ENCODE results near the gene USP30. TPM values are rescaled to one million over a fixed set of nuclear protein-coding genes. Genes with fewer than 3 reads are reported as not detected.
A peak's percentile ranks its signal among the peaks of the same experiment; 100 is the strongest.

USP30 gene
- total and polyA plus RNA-seq, 8 donors: 3.2 to 41.4 (median 10.9) TPM

DNA sequence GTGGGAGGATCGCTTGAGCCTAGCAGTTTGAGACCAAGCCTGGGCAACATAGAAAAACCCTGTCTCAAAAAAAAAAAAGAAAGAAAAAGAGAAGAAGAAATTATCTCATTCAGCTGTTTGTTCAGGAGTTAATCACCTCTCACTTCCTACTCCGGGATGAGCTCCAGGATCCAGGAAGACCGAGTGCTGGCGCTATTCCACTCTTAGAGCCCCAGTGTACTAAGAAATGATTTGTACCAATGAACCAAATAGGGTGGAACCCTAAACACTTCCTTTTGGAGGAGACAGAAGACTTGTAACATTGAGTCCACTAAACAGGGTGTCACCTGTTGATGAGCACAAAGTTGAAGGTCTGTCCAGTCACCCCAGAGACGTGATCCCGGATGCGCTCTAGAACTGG, 37.3 kb downstream of the USP30 start:
- 81 to 88% (median 84%) methylated on average over 7 of the region's 7 CpGs for WGBS, 5 donors
- H3K4me3 ChIP-seq: no peak overlapping the region
- H3K27me3 ChIP-seq: no peaks in the 10 kb centered on the region
- H3K9me3 ChIP-seq: no peaks in the 10 kb centered on the region
- peaks cover 18 to 35% (median 28%) of the 10 kb centered on the region in 4 donors for H3K4me1 ChIP-seq
- intact Hi-C loops (cut with DNase I; ENCODE audit: low total_unique reads): no loop called here
- H3K36me3 ChIP-seq: peaks cover 41 to 67% (median 66%) of the 10 kb centered on the region in 4 donors
- no peak overlapping the region for H3K27ac ChIP-seq
- no peak for TF ChIP-seq EP300 (IDR thresholded peaks at IDR 0.05)
- no peak for DNase-seq

GRCh38 chr12:109092497-109093021, 40.2 kb downstream of the USP30 start:
- intact Hi-C loops (cut with DNase I; ENCODE audit: low total_unique reads): no loop called here
- peak overlapping the region; percentile 46 to 87 (median 75) for H3K27ac ChIP-seq
- WGBS, 5 donors: 42 to 52% (median 47%) methylated on average over 6 of the region's 6 CpGs
- H3K4me3 ChIP-seq: peak overlapping the region; percentile 52 to 61 (median 58)
- H3K36me3 ChIP-seq: peaks cover 18 to 38% (median 37%) of the 10 kb centered on the region in 4 donors
- no peaks in the 10 kb centered on the region for H3K27me3 ChIP-seq
- no peaks in the 10 kb centered on the region for H3K9me3 ChIP-seq
- peaks cover 23 to 41% (median 33%) of the 10 kb centered on the region in 4 donors for H3K4me1 ChIP-seq
- peak in 1 of 2 donors; percentile 48 for DNase-seq
- TF ChIP-seq POLR2AphosphoS5 (IDR thresholded peaks at IDR 0.05) (no peak), EP300 (IDR thresholded peaks at IDR 0.05) (no peak), POLR2A (IDR thresholded peaks at IDR 0.05) (no peak)
- TF ChIP-seq, protein P1, sequence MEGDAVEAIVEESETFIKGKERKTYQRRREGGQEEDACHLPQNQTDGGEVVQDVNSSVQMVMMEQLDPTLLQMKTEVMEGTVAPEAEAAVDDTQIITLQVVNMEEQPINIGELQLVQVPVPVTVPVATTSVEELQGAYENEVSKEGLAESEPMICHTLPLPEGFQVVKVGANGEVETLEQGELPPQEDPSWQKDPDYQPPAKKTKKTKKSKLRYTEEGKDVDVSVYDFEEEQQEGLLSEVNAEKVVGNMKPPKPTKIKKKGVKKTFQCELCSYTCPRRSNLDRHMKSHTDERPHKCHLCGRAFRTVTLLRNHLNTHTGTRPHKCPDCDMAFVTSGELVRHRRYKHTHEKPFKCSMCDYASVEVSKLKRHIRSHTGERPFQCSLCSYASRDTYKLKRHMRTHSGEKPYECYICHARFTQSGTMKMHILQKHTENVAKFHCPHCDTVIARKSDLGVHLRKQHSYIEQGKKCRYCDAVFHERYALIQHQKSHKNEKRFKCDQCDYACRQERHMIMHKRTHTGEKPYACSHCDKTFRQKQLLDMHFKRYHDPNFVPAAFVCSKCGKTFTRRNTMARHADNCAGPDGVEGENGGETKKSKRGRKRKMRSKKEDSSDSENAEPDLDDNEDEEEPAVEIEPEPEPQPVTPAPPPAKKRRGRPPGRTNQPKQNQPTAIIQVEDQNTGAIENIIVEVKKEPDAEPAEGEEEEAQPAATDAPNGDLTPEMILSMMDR (IDR thresholded peaks at IDR 0.05): no peak

GRCh38 chr12:109093022-109093918, 40.9 kb downstream of the USP30 start, which contains the start of gene ALKBH2:
Gene ALKBH2, minus strand, starts transcription at chr12:109093472. Its CDS starts 686 bp downstream, at chr12:109092786.
- Histone ChIP-seq H3K4me1 (peaks cover 25 to 44% (median 36%) of the 10 kb centered on the region in 4 donors), H3K9me3 (no peaks in the 10 kb centered on the region), H3K4me3 (peak within 1 kb of the TSS; percentile 52 to 61 (median 58)), H3K36me3 (peaks cover 11 to 31% (median 30%) of the 10 kb centered on the region in 4 donors), H3K27ac (peak within 1 kb of the TSS; percentile 46 to 87 (median 75)), H3K27me3 (no peaks in the 10 kb centered on the region)
- 4 to 11% (median 6%) methylated on average over 16 to 45 of the region's 45 CpGs for WGBS, 5 donors
- peak; percentile 95 to 98 for DNase-seq
- TF ChIP-seq POLR2AphosphoS5 (IDR thresholded peaks at IDR 0.05) (peak; percentile 83 to 96 (median 95)), EP300 (IDR thresholded peaks at IDR 0.05) (no peak), POLR2A (IDR thresholded peaks at IDR 0.05) (no peak)
- TF ChIP-seq, protein P1 (IDR thresholded peaks at IDR 0.05): peak in 5 of 7 experiments; percentile 94 to 98 (median 96)
- intact Hi-C loops (cut with DNase I; ENCODE audit: low total_unique reads): no loop called here

- 26 to 56% (median 37%) methylated on average over 6 to 11 of the region's 11 CpGs for WGBS, 5 donors
- Histone ChIP-seq H3K27me3 (no peaks in the 10 kb centered on the region), H3K4me3 (peak overlapping the region in 3 of 4 donors; percentile 72 to 92 (median 74)), H3K27ac (no peak overlapping the region), H3K36me3 (peaks cover 7 to 14% (median 9%) of the 10 kb centered on the region in 4 donors), H3K4me1 (peaks cover 30 to 61% (median 48%) of the 10 kb centered on the region in 4 donors), H3K9me3 (no peaks in the 10 kb centered on the region)
- TF ChIP-seq POLR2A (IDR thresholded peaks at IDR 0.05) (no peak), EP300 (IDR thresholded peaks at IDR 0.05) (no peak), POLR2AphosphoS5 (IDR thresholded peaks at IDR 0.05) (no peak)
- TF ChIP-seq, protein P1 (IDR thresholded peaks at IDR 0.05): no peak
- no peak for DNase-seq
- intact Hi-C loops (cut with DNase I; ENCODE audit: low total_unique reads): no loop called here
Observed at GRCh38 chr12:109097140-109097434, 44.7 kb downstream of the USP30 start.
